Fibroblast of peridontal ligament (primary cell): Measurements from ENCODE around the gene DNAI2.

Experiments
- DNase-seq: peaks from one replicate; pipeline ENCODE4 v3.0.0-alpha.2; 2010; ENCODE audit errors: extremely low read depth

Gene DNAI2

DNA sequence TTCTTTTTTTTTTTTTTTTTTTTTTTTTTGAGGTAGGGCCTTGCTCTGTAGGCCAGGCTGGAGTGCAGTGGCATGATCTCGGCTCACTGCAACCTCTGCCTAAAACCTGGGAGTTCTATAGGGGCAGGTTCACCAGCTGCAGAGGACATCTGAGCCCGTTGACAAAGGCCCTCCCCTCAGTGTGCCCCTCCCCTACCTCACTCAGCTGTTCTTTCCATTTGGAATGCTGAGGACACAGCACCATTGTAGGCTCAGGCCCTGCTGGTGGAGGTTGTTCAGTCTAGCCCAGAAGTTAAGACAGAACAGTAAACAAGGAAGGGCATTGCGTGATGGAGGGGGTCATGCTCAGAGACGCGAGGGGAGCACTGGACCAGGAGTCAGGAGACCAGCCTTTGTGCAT is 30.1 kb downstream of the DNAI2 start:
- DNase-seq, result no peak

DNA sequence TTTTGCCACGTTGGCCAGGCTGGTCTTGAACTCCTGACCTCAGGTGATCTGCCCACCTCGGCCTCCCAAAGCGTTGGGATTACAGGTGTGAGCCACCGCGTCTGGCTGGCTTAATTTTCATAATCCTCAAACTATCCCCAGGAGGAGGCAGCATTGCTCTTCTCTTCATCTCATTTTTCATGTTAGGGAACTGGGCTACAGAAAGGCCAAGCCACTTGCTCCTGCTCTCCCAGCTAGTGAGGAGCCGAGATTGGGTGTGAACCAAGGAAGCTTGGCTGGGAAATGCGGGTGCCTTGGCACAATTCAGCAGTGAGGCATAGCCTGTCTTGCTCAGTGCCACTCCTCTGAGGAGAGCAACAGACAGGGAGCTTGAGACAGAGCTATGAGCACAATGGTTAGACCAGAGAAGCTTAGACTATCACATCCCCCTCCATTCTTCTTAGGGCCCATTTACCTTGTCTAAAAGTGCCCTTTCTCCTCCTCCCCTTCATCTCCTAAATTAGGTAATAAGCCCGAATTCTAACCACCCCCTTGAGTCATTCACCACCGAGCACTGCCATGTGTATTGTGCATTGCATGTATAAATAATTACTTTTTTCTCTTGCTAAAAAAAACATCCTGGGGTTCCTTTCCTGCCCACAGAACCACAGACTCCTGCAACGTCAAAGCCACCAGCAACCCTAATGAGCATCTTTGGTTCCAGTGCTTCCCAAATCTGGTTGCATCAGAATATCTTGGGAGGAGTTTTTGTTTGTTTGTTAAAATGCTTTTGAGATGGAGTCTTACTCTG is 32.0 kb downstream of the DNAI2 start:
- DNase-seq, result no peak

DNA sequence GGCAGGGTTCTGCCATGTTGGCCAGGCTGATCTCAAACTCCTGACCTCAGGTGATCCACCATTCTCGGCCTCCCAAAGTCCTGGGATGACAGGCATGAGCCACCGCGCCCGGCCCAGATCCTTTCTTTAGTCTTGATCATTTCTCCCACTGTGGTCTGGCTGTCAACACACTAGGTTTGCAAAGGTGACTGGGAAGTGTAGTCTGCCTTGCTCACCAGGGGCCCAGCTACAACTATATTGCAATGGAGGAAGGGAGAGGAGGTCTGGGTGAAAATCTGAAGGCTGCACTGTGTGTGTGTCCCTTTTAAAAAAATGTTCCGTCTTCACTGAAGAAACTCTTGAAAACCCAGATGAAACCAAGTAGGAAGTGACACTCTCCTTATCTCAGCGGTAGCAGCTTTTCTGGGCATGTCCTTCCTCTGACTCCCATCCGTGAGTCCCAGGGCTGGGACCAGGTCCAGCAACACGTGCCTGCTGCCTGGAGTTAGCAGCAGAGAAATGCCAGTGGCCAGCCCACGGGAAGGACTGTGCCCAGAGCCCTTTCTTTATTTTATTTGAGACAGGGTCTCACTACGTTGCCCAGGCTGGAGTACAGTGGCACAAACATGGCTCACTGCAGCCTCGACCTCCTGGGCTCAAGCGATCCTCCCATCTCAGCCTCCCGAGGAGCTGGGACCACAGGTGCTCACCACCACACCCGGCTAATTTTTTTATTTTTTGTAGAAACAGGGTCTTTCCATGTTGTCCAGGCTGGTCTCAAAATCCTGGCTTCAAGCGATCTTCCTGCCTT is 34.1 kb downstream of the DNAI2 start:
- DNase-seq, result no peak

- no peak for DNase-seq
These were observed 35.9 kb downstream of the DNAI2 start for GRCh38 chr17:74309902-74310301.

DNA sequence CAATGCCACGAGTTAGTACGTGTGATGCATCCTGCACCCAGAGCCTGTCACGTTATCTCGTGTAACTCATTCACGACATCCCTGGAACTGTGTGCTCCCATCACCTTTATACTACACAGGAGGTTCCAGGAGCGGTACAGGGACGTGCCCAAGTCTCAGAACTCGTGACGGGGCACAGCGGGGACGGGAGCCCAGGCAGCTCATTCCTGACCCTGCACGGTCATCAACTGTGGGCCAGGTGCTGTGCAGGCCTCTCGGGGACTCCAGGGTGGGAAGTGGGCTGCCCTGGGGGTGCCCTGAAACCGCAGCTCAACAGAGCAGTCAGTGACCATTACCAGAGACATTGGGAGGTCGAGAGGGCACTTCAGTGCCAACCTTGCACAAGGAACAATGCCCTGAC is 40.8 kb downstream of the DNAI2 start:
- DNase-seq, result no peak

DNA sequence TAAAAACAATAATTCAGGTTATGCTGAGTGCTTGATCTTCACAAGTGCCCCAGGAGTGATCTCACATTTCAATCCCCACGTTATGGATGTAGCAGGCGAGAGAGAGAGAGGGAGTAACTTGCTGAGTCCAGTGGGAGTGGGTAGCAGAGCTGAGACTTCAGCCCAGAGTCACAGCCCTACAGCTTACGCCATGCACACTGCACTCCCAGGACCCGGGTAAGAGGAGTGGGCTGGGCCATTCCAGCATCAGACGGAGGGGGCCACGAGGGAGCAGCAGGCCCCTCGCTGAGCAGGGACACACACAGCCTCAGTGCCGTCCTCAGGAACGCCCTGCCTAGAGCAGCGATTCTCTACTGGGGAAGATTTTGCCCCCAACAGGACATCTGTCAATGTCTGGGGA is 42.2 kb downstream of the DNAI2 start:
- DNase-seq, result no peak

DNA sequence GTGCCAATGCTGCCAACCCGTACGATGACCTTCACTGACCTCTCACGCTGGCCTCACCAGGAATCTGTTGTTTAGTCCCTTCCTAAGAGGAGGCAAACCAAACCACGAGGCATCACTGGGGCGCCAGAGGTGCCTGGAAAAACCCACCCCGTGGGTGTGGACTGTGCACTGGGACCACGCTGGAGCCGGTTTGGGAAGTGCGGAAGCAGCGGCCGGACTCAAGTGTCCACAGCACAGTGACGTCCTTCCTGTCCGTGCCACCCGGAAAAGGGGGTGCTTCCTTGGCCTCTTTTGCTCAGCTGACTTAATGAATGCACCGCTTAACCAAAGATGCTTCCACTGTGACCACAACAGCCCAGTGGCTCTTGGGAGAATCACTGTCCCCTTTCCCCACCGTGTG is 43.0 kb downstream of the DNAI2 start:
- DNase-seq, result no peak

DNA sequence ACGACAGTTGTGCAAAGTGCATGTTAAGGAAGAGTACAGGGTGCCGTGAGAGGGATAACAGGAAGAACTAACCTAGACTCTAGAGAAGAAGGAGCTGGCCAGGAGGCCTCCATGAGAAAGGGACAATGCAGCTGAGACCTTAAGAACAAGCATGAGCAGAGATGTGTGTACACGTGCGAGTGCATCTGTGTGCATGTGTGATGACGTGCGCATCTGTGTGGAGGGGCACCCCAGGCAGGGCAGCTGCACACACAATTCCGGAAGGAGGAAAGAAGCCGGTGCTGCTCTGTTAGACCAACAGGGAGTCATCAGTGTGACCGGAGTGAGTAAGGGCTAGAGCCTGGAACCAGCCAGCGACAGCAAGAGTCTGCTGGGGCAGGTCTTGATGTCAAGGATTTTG is 44.4 kb downstream of the DNAI2 start:
- DNase-seq, result no peak

GRCh38 chr17:74324521-74324920 is 50.5 kb downstream of the DNAI2 start:
- no peak for DNase-seq

- no peak for DNase-seq
These were observed 51.3 kb downstream of the DNAI2 start for GRCh38 chr17:74325376-74325742.

GRCh38 chr17:74325743-74326379 is 51.8 kb downstream of the DNAI2 start, which contains the start of gene KIF19:
TSS of gene KIF19 (plus strand) at chr17:74326226. CDS start at chr17:74326350, 124 bp downstream.
- DNase-seq, result no peak

DNA sequence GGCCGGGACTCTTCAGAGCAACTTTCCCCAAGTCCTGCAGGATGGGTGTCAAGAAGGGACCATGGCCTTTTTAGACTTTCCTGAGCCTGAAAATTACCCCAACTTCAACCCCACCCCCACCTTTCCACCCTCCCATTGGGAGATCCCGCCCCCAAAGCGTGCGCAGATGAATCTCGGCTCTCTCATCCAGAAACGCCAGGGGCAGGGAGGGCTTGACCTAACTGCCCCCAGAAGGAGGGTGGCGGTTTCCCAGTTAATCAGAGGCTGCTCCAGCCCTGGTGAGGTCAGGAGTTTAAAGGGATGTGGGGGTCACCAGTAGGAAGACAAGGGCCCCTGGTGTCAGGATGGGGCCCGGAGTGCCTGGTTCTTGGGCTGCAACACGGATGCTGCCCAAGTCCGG is 52.5 kb downstream of the DNAI2 start:
- no peak for DNase-seq

- DNase-seq, result no peak
These were observed 54.5 kb downstream of the DNAI2 start for GRCh38 chr17:74328487-74328886.

DNA sequence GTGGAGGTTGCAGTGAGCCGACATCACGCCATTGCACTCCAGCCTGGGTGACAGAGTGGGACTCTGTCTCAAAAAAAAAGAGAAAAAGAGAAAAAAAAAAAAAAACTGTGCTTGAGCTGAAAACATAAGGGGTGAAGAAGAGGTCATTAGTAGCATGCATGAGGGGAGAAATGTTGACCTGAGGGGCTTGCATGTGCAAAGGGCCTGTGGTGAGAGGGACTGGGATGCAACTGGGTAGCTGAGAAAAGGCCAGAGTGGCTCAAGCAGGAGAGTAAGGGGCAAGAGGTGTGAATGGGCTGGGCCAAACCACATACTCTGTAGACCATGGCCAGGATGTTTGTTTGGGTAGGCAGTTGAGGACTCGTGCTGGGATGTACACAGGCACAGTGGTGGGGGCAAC is 55.3 kb downstream of the DNAI2 start:
- no peak for DNase-seq

DNA sequence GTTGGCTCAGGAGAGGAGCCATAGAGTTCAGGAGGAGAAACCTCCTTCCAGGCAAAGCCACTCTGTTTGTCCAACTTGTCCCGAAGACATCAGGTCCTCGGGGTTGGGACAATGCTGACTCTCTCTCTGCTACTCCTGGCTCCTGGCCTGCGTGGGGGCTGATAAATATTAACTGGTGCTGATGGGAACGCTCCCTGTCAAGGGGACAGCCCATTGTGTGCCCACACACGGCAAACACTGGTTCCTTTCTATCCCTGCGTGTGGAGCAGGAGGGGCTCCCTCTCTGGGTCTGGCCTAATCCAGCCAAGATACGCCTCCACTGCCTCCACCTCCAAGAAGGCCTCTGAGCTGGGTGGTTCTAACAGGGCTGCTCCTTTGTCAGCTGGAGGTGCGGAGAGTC is 56.4 kb downstream of the DNAI2 start:
- no peak for DNase-seq

DNA sequence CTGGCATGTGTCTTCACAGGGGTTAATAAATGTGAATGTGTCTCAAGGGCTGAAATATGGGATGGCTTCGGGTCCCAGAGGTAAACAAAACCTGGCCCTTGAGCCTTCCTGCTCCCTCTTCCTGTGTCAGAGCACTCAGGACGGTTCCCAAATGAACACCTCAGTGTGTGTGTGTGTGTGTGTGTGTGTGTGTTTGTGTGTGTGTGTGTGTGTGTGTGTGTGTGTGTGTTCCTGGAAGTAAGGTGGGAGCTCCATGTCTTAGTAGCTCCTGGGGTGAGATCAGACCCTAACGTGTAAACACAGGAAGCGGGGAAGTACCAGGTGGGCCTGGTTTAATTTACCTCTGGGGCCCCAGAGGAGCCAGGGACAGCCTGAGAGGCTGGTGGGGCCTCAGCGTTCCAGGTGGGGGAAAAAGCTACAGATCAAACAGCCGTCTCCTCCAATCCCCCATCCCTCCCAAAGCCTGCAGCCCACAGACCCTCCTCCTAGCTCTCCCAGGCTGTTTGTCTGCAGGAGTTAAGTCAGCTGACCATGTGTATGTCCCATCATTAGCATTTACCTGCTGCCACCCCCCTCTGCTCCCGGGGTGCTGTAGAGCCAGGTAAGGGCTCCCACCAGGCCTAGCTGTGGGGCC is 58.1 kb downstream of the DNAI2 start:
- DNase-seq, result no peak

DNA sequence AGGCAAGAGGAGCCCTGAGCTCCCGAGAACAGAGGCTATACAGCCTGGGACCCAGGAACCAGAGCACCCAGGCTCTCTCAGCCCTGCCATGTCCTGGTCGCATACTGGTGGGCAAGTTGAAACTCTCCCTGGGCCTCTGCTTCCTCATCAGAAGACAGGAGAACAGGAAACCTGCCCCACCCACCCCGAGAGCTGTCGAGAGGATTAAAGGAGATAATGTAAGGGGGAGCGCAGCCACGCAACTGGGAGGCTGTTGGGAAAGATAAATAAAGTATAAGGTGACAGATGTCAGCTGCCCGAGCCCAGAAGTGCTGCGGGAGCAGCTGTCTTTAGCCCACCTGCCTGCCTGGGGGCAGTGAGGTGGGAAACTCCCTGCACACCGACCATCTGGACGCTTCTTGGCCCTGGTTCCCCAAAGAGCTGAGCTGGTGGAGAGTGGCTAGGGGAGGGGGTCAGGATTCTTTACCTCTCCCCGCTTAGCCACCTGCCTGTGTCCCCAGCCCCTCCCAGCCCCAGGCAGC is 58.8 kb downstream of the DNAI2 start:
- DNase-seq, result no peak

DNA sequence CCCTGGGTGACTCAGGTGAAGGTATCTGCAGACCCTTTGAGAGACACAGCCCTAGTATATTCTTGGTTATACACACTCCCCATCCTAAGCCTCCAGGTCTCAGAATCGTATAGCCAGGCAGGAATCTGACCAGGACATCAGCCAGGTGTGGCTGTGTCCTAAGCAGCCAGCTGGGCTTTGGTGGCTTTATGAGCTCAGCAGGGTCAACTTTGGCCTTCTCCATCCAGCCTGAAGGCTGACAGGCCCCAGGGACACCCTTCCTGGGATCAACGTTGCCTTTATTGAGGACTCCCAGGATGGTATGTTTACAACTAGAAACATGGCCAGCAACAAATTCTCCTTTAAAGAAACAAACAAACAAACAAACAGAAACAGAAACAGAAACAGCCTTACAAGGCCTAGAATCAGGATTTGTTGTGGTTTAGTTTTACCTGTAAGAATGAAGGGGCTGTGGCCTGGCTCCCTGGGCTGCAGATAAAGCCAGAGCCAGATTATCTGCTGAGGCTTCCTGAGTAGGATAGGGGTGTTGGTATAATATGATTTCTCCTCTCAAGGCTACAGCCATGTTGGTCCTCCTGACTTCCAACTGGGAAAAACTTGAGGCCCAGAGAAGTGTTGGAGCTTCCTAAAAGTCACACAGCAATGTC is 60.5 kb downstream of the DNAI2 start:
- no peak for DNase-seq

DNA sequence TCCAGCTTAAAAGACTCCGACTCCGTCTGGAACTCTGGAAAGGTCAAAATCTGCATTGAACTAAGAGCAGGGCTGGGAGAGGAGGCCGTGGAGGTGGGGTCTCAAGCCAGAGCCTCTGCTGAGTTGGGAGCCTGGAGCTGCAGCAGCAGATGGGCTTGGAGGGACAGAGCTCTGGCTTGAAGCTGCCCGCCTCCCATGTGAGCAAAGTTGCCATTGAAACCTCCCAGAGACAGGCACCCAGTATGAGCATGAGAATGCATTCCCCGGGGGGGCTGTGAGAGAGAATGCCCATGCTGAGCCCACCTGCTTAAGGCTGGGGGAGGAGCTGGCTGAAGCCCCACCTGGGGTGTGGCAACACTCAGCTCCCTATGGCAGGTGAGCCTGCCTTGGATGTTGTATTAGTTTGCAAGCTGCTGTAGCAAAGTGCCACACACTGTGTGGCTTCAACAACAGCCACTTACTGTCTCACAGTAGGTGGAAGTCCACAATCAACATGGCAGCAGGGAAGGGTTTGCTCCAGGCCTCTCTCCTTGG is 61.6 kb downstream of the DNAI2 start:
- no peak for DNase-seq

DNA sequence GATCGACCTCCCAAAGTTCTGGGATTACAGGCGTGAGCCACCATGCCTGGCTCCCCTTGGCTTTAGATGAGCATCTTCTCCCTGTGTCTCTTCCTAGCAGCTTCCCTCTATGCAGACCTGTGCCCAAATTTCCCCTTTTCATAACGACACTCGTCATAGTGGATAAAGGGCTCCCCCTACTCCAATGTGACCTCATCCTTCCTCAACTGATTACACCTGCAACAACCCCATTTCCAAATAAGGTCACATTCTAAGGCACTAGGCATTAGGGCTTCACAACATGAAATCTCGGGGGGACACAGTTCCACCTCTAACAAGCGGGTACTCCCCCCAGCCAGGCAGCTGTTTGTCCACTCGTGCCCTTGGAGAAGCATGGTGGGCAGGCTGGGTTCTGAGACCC is 62.3 kb downstream of the DNAI2 start:
- no peak for DNase-seq

GRCh38 chr17:74337834-74338500 is 63.9 kb downstream of the DNAI2 start:
- DNase-seq, result no peak
